Measurements from ENCODE around the gene ADCYAP1R1.

The ADCYAP1R1 gene

GRCh38 chr7:31087351-31087750, 35.2 kb downstream of the ADCYAP1R1 start:
- DNase-seq (ENCODE audit: low read depth in 2 of 2): no peak

- DNase-seq (ENCODE audit: low read depth in 2 of 2): no peak
Measured at GRCh38 chr7:31091924-31092434, 39.9 kb downstream of the ADCYAP1R1 start.

DNA sequence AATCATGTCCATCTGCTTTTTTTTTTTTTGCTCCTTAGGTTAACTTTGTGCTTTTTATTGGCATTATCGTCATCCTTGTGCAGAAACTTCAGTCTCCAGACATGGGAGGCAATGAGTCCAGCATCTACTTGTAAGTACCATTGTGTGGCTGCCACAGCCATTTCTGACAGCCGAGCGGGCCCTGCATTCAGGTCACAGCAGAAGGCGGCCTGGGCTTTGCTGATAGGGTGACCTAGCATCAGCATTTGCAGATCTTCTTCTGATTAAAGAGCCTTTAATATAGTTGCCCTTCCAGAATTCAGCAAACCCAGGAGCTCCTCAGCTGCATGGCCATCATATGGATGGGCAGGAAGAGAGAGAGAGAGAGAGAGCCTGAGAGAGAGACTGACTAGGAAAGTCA, 40.5 kb downstream of the ADCYAP1R1 start:
- DNase-seq (ENCODE audit: low read depth in 2 of 2): no peak

DNA sequence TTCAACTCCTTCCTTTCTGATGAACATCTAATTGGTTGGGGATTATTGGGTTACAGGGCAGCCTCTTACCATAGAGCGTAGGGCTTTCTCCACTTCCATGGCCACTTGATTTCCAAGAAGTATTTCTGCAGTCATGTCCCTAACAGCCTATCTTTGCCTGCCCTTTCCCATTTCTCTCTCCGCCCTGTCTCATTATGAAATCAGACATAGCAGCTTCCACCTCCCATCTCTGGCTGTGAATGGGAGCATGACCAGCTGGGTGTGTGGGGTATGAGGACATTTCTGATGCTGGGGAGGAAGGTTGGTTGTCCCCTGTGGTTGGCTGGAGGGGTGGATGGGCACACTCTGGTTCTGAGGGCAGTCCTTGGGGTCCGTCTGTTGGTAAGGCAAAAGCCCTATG, 41.2 kb downstream of the ADCYAP1R1 start:
- DNase-seq (ENCODE audit: low read depth in 2 of 2): no peak

DNA sequence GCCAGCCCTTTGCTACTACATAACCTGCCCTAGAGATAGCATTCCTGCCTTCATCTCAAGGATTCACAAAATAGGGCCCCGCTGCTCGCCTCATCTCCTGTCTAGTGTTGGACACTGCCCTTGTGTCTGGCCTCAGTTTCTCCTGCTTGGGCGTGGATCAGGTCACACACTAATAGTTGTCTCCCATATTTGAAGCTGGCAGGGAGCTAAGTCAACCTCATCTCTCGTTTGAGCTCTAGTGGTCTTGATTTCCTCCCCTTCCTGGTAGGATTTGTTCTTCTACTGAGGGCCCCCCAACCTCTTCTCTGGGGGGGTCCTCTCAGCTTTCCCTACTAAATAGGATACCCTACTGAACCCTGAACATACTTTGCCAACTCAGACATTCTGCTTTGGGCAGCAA, 42.2 kb downstream of the ADCYAP1R1 start:
- DNase-seq (ENCODE audit: low read depth in 2 of 2): no peak

DNA sequence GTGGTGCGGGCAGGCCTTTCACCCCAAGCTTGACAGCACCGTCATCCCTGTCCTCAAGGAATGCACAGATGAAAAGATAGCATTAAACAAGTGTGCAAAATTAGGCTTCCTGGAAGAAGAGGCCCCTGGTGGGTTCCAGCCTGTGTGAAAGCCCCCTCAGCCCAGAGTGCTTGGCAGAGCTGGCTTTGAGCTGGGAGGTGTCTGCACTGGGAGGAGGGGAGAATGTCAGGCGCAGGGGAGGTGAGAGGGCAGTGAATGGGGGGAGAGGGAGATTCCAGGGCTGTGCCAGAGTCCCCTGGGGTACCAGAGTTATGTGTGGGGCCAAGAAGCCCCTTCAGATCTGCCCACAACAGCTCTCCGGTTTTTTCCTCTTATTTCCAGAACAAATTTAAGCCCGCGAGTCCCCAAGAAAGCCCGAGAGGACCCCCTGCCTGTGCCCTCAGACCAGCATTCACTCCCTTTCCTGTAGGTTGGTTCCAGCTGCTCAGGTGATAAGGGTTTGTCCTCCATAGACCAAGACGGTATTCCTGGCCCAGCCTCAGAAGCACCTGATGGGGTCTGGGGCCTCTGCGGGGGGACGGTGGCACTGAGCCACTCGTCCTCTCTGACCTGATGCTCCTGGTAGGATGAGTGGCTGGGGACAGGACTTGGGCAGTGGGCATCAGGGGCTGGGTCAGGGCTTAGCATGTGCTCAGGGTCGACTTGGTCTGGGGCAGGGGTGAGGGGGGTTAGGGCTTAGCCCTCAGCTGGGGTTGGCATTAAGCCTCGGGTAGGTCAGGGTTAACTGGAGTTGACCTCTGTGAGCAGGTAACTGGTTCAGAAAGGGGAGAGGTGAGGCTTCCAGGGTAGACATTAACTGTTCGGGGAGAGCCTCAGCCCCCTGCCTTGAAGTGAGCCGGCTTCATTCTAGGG, 43.4 kb downstream of the ADCYAP1R1 start:
- DNase-seq (ENCODE audit: low read depth in 2 of 2): no peak

GRCh38 chr7:31096198-31096876, 44.2 kb downstream of the ADCYAP1R1 start:
- DNase-seq (ENCODE audit: low read depth in 2 of 2): no peak

GRCh38 chr7:31096877-31097258, 44.8 kb downstream of the ADCYAP1R1 start:
- DNase-seq (ENCODE audit: low read depth in 2 of 2): no peak

GRCh38 chr7:31098642-31099360, 46.7 kb downstream of the ADCYAP1R1 start:
- no peak for DNase-seq (ENCODE audit: low read depth in 2 of 2)

DNA sequence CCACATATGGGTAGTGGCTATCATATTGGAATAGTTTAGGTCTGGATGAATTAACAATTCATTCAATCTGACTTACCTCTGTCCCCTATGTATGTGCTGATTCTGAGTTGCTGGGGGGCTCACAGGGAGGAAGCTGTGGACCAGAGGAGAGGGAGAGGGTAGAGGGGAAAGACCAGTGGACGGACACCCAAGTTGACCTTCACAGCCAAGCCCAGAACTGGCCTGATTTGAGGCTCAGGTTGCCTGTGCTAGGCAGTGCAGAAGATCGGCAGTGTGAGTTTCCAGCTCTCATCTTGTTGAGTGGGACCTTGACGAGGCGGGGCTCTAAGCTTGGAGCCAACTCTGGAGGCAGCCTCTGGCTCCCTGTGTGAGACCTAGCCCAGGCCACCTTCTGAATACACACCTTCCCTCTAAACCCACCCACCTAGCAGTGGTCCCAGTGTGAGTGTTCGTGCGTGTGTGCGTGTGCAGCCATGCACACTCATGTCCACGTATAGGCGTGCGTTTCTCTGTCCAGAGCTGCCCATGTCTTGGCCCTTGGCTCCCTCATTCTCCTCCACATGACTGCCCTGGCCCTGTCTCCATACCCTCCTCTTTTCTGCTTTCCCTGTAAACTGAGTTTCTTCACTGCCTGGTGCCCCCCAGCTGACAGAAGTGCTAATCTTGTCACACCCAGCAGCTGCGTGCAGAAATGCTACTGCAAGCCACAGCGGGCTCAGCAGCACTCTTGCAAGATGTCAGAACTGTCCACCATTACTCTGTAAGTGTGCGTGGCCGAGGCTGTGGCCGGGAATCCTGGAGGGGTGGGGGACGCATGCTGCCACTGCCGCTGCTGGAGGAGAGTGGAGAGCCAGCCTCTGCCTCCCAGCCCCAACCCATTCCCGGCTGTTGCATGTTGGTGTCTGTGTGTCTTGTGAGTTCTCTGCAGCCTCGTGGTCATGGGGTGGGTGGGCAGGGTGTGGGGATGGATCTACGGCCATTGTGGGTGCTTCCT, 47.6 kb downstream of the ADCYAP1R1 start:
- DNase-seq (ENCODE audit: low read depth in 2 of 2): no peak

DNA sequence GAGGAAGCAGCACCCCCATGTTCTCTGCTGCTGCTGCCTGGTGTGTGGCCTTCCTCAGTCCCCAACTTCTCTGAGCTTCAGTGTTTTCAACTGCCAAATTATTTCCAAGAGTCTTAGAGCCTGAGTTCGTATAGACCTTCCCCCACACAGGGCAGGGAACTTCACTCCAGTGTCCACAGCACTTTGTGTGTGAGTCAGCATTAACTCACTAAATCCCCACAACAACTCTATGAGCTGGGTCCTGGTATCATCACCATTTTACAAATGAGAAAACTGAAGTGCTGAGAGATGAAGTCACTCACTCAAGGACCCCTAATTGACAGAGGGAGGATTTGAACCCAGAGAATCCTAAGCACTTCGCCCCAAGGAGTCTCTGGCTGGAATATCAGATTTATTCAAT, 48.3 kb downstream of the ADCYAP1R1 start:
- no peak for DNase-seq (ENCODE audit: low read depth in 2 of 2)

GRCh38 chr7:31100871-31101270, 48.8 kb downstream of the ADCYAP1R1 start:
- no peak for DNase-seq (ENCODE audit: low read depth in 2 of 2)

- no peak for DNase-seq (ENCODE audit: low read depth in 2 of 2)
Measured at GRCh38 chr7:31101544-31101943, 49.4 kb downstream of the ADCYAP1R1 start.

GRCh38 chr7:31102151-31102972, 50.3 kb downstream of the ADCYAP1R1 start:
- no peak for DNase-seq (ENCODE audit: low read depth in 2 of 2)

DNA sequence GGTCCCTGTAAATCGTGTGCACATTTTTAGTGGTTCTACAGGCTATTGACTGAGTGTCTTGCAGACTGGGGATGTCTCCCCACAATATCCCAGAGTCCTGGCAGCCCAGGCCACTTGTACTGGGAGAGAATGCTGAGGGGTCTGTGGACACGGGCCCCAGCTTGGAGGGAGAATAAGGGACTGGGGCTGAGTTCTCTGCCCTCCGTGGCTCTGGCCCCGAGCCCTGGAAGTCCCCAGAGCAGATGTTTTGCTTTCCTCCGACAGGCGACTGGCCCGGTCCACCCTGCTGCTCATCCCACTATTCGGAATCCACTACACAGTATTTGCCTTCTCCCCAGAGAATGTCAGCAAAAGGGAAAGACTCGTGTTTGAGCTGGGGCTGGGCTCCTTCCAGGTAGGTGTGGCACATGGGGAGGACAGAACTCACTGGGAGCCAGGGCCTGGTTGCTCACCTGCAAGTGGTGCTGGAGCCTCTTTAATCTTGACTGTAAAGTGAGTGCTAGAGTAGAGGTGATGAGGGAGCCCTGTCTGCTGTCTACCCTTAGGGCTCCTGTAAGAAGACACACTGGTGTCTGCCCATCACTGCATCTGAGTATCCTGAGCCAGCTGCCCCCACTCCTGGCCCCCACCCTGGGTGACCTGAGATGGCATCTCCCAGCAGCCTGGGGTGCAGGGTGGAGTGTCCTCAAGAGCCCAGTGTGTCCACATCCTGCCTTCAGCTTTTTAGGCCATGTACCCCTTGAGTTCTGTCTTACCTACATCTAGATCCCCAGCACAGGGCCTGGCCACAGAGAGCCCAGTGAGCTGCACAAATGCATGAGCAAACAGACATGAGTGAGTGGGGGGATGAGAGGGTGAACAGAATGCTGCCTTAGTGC, 51.1 kb downstream of the ADCYAP1R1 start:
- DNase-seq (ENCODE audit: low read depth in 2 of 2): no peak

GRCh38 chr7:31104361-31105255, 52.5 kb downstream of the ADCYAP1R1 start:
- DNase-seq (ENCODE audit: low read depth in 2 of 2): no peak

DNA sequence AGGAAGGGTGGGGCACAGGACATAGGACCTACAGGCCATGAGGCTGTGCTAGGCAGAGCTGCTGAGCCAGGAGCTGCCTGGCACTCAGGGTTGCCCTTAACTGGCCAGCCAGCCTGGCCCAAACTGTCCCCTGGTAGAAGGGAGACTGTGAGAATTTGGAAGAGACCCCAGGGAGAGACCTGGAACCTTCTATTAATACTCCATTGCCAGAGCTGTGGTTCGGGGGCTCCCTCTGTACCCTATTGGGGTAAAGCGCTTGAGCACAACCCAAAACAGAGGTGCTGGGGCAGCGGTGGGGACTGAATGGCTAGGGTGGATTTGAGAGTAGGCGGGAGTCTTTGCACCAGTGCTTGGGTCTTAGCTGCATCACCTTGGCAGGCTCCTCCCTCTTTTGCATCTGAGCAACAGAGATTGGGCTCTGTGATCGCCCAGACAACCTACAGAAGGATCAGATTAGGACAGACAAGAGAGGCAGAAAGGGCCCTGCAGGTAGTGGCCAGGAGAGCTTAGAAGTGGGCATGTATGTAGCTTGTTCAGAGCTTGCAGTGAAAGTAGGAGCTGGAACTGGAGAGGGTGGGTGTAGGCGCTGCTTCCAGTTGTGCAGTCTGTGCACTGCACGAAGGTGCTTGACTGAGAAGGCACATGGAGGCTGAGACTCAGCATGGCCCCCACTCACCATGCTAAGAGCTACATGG, 53.3 kb downstream of the ADCYAP1R1 start:
- no peak for DNase-seq (ENCODE audit: low read depth in 2 of 2)
